Measurements from ENCODE around the gene LTBP2. TPM values are rescaled to one million over a fixed set of nuclear protein-coding genes. Genes with fewer than 3 reads are reported as not detected.
A peak's percentile ranks its signal among the peaks of the same experiment; 100 is the strongest.

LTBP2 gene
- total and polyA plus RNA-seq, 2 of the 13 experiments (the other 11 are each of a cell fraction or from before 2014, with no cell fraction given), result 0.20 to 0.41 TPM

GRCh38 chr14:74492776-74493342, 119.2 kb downstream of the LTBP2 start, which contains the start of gene NPC2 (continued):
- TF ChIP-seq ZBTB33 (CRISPR knock-in tag; IDR thresholded peaks at IDR 0.05) (no peak), RAD21 (CRISPR knock-in tag; IDR thresholded peaks at IDR 0.05) (0 out of 2 replicates have a peak, but pooled peaks have one; percentile 29), KLF11 (CRISPR knock-in tag; IDR thresholded peaks at IDR 0.05) (no peak), ZNF713 (CRISPR knock-in tag; IDR thresholded peaks at IDR 0.05) (no peak), SKI (IDR thresholded peaks at IDR 0.05; ENCODE audit: partially characterized antibody) (peak; percentile 51), ZNF639 (CRISPR knock-in tag; conservative IDR thresholded peaks at IDR 0.05) (0 out of 2 replicates have a peak, but pooled peaks have one; percentile 31), ETV6 (CRISPR knock-in tag; conservative IDR thresholded peaks at IDR 0.05) (0 out of 2 replicates have a peak, but pooled peaks have one; percentile 48), NCOR1 (IDR thresholded peaks at IDR 0.05; ENCODE audit: borderline replicate concordance, low read length) (no peak), ZNF276 (CRISPR knock-in tag; IDR thresholded peaks at IDR 0.05; ENCODE audit: low read depth) (no peak), ZNF142 (CRISPR knock-in tag; IDR thresholded peaks at IDR 0.05) (peak; percentile 84; the same call in 1 of the 2 replicates), ZNF574 (CRISPR knock-in tag; IDR thresholded peaks at IDR 0.05) (peak; percentile 51), ZNF781 (CRISPR knock-in tag; IDR thresholded peaks at IDR 0.05; ENCODE audit: borderline replicate concordance, not compliant biosample characterization) (no peak)

Measured in HepG2 (cell line).